AML-193 (cell line): ENCODE data around the gene CFAP410.

Experiments
- DNase-seq, 2 experiments: peaks; one replicate each; lab custom pipeline; 2025; lab: John Stamatoyannopoulos, UW

CFAP410 gene

DNA sequence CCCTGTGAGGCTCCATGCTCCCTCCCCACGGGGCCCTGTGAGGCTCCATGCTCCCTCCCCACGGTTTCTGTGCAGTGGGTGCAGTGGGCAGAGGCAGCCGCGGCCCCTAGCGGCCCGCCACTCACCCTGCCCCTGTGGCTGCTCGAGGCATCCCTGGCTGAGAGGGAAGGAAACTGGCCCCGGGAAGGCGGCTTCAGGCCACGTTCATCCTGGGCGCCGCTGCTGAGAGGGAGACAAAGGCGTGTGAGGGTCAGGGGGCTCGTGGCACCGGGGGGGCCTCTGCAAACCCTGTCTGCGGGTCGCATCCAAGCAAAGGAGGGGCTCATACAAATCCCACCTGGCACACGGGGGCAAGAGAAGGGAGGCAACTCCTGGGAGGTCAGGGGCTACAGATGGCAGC, 8.5 kb downstream of the CFAP410 start:
- DNase-seq, result no peak

DNA sequence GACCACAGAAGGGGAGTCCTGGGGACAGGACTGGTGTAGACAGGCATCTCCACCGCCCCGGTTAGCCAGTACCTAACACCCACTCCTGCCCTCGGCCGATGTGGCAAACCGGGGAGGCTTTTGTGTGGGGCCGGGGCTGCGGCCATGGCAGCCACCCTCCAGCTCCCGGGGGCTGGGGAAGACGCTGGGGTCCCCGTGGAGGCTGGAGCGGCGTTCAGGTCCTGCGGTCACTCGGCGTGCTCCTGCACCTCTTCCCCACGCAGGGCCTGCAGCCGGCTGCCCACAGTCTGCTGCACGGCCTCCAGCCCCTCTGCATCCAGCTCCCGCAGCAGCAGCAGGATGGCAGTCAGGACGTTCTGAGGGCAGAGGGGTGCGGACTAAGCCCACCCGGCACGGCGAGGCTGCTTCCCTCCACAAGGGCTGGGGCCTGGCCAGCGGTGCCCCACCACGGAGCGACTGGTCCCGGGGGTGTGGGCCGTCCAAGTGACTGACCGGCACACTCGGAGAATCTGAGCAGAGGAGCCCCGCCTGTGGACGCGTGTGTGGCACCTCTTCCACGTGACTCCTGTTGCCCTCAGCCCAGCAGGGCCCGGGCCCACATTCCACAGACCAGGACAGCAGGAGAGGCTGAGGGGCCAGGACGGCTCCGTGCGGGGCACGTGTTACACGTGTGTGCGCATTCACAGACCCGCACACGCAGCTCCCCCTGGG, 9.1 kb downstream of the CFAP410 start:
- no peak for DNase-seq

DNA sequence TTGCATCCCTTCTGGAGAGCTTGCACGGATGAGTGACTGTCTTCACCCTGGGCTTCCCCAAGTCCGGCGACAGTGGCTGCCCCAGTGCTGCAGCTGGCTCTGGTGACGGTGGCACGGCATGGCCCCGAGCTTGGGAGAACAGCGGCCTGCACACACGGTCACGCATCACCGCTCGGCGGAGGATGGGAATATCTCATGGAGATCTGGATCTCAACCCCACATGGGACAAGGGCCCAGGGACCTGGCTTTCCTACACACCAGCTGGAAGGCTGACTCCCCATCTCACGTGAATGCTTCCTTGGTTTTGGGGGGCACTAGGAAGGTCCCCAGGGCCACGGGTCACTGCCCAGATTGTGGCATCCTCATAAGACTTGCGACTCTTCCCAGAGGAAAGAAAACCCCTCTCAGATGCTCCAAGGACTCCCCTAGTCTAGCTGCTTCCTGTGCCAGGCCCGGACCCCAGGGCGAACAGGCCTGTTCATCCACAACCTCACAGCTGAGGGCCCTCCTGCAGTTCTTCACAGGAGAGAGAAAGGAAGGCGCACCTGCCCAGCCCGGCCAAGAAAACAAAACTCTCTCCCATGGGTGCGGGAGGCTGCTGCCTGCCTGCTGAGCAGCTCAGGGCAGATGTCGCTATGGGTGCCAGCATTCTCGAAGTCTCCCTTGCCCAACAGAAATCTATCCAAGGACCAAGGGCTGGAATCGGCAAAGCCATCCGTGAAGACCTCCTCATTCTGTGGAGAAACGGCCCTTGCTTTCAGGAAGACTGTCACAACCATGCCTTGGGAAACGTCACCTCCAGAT, 9.9 kb downstream of the CFAP410 start:
- DNase-seq, result no peak

DNA sequence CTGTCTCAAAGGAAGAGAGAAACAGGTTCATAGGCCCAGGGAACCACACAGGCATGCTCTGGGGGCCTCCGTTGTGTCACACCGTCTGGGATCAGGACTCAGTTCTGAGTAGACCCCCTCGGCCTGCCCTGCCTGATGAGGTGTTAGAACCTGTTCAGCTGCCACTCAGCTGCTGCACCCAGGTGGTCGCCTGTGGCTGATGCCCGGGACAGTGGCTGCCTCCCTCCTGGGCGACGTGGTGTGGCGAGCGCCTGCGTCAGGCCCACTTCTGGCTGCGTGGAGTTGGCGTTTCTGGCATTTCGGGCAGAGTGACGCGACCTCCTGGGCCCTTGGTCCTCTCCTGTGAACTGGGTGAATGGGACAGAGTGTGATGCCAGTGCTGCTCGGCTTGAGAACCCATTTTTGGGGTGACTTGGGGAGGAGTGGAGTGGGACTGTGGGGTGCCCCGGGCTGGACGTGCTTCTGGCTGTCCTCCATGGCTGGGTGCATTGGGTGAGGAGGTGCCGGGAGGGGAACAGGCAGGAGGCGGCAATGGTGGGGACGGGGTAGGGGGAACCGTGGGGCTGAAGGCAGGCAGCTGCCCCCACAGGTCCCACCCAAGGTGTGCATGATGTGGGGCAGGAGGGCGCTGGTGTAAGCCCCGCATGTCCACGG, 10.8 kb downstream of the CFAP410 start:
- no peak for DNase-seq

DNA sequence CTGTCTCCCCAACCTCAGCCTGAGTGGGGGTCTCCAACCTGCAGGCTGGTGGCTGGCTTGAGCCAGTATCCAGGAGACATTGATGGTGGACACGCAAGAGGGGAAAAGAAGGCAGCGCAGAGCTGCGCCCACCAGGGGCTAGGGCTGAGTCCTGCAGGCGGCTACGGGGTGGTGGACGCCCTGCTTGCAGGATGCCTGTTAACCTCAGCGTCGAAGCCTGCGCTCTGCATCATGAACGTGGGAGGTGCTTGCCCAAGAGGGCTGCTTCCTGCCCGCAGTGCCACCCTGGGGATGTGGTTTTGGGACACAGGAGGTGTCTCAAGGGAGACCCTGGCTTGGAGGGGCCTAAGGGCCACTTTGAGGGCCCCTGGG, 11.6 kb downstream of the CFAP410 start:
- no peak for DNase-seq

- DNase-seq, result no peak
Observed at GRCh38 chr21:44326716-44327602, 12.2 kb downstream of the CFAP410 start.

DNA sequence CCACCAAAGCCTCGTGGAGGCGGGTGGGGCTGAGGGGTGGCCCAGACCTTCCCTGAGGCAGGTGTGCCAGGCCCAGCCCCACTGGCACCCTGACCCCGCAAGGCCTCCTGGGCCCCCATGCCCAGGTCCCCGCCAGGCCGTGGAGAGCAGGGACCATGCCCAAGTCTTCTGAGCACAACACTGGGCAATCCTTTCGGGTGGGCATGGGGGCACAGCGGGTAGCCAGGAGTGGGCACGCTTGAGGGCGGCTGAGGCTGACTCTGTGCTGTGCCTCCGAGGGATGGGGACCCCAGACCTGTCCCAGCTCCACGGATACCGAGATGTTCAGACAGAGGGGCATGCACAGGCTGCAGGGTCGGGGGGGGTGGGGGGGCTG, 12.9 kb downstream of the CFAP410 start:
- no peak for DNase-seq

DNA sequence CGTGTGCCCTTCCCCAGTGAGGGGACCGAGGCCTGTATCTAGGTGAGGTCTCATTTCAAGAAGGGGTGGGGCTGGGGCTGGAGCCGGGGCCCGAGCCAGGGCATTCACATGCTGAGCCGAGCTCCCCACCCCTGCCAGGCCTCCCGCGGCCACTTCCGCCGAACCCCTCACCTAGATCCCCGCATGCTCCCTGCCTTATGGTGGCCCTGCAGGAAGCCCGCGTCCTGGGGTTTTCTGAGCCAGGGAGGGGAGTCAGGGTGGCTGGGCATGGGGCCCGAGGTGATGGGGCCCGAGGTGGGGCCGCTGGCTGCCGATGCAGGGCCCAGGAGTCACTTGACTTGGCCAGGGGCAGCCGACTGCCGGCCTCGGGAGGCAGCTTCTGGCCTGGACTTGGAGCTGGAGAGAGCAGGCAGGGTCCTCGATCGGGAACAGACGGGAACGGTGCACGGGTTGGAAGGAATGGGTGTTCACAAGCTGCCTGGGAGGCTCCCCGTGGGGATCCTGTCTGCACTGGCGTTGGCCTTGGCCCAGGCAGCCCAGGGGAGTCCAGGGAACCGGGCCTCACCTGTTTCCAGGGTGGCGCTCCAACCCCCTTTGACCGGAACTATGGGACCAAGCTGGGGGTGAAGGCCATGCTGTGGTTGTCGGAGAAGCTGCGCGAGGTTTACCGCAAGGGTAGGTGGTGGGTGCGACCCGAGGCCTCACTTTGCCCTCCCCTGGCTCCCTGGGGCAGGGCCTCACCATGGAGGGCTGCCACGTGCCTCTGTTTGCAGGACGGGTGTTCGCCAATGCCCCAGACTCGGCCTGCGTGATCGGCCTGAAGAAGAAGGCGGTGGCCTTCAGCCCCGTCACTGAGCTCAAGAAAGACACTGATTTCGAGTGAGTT, 13.6 kb downstream of the CFAP410 start:
- DNase-seq, result no peak

DNA sequence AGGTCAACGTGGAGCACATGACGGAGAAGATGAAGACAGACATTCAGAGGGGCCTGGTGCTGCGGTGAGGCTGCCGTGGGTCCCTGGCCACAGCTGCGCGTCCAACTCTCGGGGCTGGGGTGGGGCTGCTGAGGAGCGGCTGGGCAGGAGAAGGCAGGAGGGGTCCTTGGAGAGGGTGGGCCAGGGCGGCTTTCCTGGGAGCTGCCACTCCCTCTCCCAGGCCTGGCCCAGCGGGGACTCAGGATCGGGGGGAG, 14.4 kb downstream of the CFAP410 start:
- no peak for DNase-seq

DNA sequence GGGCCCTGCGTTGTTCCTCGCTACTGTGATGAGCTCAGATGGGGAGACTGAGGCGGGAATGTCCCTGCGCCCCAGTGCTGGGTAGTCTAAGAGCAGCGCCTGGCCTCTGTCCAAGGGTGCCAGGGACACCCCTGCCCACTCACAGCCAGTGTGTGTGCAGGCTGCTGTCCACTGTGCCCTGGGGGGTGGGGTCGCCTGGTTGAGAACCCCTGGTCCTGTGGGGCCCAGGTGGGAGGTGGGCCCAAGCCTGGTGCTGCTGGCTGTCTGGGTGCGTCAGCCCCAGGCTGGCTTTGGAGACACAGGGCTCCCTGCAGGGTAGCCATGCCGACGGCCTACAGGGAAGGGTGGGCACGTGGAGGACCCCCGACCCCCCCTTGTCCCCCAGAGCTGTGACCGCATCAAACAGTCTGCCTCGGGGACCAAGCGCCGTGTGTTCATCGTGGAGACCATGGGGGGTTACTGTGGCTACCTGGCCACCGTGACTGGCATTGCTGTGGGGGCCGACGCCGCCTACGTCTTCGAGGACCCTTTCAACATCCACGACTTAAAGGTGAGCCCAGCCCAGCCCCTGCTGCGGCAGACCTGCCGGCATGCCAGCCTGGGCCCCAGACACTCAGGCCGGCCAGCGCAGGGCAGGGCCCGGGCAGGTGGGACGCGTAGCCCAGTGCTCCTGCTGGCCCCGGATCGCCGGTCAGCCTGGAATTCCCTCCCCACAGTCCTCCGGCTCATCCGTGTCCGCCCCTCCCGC, 14.9 kb downstream of the CFAP410 start:
- DNase-seq, result no peak

DNA sequence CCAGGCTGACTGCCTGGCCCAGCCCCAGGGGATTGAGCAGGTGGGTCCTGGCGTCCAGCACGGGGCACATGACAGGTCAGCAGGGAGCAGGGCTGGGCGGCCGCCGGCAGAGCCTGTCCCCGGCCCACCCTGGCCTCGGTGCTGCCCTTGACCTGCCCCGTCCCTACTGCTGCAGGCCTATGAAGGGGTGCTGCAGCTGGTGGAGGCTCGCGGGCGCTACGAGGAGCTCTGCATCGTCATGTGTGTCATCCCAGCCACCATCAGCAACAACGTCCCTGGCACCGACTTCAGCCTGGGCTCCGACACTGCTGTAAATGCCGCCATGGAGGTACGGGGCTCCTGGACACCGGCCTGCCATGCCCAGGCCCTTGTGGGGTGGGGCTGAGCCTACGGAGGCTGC, 15.6 kb downstream of the CFAP410 start:
- no peak for DNase-seq

GRCh38 chr21:44322621-44323325, 16.4 kb downstream of the CFAP410 start:
- DNase-seq, result no peak

DNA sequence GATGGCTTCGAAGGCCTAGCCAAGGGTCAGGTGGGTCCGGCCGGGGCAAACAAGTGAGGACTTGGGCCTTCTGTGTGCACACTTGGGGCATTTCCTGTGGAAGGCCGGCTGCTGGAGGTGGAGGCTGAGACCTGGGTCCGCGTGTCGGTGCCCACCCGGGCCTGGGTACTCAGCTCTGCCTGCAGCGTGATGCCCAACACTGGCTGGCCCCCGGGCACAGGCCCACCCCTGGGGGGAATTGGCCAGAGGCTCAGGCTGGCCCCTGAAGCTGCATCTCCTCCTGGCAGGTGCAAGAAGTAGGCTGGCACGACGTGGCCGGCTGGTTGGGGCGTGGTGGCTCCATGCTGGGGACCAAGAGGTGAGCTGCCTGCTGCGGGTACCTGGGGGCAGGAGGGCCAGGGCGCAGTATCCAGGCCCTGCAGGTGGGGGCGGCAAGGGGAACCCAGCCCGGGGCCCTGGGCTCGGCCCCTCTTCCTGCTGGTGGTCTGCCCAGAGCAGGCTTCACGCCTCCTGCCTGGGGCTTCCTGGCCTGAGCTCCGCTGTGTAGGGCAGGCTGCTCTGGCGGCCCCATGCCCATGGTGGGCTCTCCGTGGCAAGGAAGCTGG, 17.2 kb downstream of the CFAP410 start:
- DNase-seq, result no peak

- no peak for DNase-seq
Observed at GRCh38 chr21:44320847-44321246, 18.3 kb downstream of the CFAP410 start.

GRCh38 chr21:44319407-44320065, 19.7 kb downstream of the CFAP410 start:
- DNase-seq, result no peak

DNA sequence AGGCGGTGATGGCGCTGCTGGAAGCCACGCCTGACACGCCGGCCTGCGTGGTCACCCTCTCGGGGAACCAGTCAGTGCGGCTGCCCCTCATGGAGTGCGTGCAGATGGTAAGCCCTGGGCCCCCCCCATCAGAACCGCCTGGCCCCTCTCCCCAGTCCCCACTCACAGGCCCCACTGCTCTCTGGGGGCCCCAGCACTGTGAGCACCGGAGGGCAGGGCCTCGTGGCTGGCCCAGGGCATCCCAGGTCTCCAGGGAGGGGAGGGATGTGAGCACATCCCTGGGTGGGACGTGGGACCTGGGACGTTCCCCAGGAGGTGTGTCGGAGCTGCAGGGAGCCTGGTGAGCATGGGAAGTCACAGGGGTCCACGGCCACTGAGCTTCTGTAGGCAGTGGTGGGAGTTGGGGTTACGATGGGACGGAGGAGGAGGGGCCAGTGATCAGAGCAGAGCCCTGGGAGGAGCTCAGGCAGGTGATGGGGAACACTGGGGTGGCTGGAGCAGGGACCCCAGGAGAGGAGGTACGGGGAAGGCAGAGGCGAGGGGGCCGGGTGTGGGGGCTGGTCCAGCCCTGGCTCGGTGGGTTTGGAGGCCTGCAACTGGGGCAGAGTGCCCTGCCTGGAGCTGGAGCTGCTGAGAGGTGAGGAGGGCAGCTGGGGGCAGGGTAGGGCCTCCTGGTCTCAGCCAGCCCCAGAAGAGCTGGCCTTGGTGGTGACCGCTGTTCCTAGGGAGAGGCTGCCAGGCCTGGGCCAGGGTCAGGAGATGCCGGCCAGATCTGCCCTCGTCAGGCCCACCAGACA, 20.5 kb downstream of the CFAP410 start:
- DNase-seq, result no peak

DNA sequence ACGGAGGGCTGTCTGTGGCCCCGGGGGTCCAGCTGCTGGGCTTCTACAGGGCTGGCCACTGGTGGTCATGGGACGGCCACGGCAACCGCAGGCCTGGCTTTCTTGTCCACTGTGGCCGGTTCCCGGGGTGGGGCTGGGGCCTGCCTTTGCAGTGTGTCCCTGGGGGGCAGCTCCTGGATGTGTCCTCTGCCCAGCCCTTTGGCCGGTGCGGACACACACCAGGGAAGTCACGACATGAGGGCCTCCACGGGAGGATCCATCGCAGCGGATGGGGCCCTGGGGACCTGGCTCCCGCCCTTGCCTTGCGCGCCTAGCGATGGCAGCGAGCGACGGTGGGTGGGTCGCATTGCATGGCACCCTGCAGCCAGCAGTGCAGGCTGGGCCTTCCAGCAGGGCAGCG, 21.3 kb downstream of the CFAP410 start:
- no peak for DNase-seq

GRCh38 chr21:44317241-44317782, 21.9 kb downstream of the CFAP410 start:
- no peak for DNase-seq
